Rectal smooth muscle tissue (tissue), 1 donor: ENCODE results near the gene CARF.
A peak's percentile ranks its signal among the peaks of the same experiment; 100 is the strongest.
"Not testable (repeated sequence)": the region's sequence is repeated elsewhere in the genome, so short reads cannot be mapped to it uniquely, and the experiment has no call there.

Experiments
- H3K27ac ChIP-seq: one replicate; pipeline ENCODE4 v1.7.0; 2013; ENCODE audit warnings: low read depth, low read length, inconsistent platforms
- H3K27me3 ChIP-seq: one replicate; pipeline ENCODE4 v1.7.0; 2013; ENCODE audit warnings: low read length; ENCODE audit not compliant: control insufficient read depth, insufficient read depth
- H3K36me3 ChIP-seq: one replicate; pipeline ENCODE4 v1.7.0; 2013; ENCODE audit warnings: low read length; ENCODE audit not compliant: control insufficient read depth, insufficient read depth
- H3K4me1 ChIP-seq: one replicate; pipeline ENCODE4 v1.7.0; 2013; ENCODE audit warnings: low read length; ENCODE audit not compliant: control insufficient read depth, insufficient read depth
- H3K4me3 ChIP-seq: one replicate; pipeline ENCODE4 v1.7.0; 2013; ENCODE audit warnings: low read length
- H3K9ac ChIP-seq: one replicate; pipeline ENCODE4 v1.7.0; 2013; ENCODE audit warnings: low read length

CARF gene

DNA sequence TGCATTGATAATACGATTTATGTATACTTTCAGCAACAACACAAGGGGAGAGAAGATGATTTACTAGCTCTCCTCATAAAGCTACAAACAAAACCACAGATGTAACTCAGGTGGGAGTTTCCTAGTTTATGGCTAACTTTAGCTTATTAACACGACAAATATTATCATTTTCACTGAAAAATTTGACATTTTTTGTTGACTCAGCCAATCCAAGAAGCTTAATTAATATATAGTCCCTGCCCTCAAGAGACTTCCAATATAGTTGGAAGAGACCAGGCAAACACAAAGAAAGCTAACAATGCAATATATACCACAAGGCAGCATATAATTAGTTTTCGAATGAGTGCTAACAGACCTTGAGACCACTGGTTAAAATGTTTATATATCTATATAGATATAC lies 1.4 kb upstream of the CARF start:
- Histone ChIP-seq H3K36me3 (no peaks in the 10 kb centered on the region), H3K4me3 (peak overlapping the region; percentile 80), H3K9ac (no peak overlapping the region), H3K4me1 (peaks cover 3% of the 10 kb centered on the region), H3K27me3 (no peaks in the 10 kb centered on the region), H3K27ac (no peak overlapping the region)

GRCh38 chr2:202911203-202911511 lies 918 bp upstream of the CARF start:
- no peaks in the 10 kb centered on the region for H3K36me3 ChIP-seq
- peak overlapping the region; percentile 80 for H3K4me3 ChIP-seq
- no peaks in the 10 kb centered on the region for H3K27me3 ChIP-seq
- no peak overlapping the region for H3K9ac ChIP-seq
- peaks cover 3% of the 10 kb centered on the region for H3K4me1 ChIP-seq
- H3K27ac ChIP-seq = peak overlapping the region; percentile 16

- H3K4me3 ChIP-seq = peak overlapping the region; percentile 80
- H3K36me3 ChIP-seq, H3K4me1 ChIP-seq, H3K9ac ChIP-seq, H3K27me3 ChIP-seq: not testable (repeated sequence)
- peak overlapping the region; percentile 88 for H3K27ac ChIP-seq
These were observed 497 bp downstream of the CARF start for GRCh38 chr2:202912342-202913201.

DNA sequence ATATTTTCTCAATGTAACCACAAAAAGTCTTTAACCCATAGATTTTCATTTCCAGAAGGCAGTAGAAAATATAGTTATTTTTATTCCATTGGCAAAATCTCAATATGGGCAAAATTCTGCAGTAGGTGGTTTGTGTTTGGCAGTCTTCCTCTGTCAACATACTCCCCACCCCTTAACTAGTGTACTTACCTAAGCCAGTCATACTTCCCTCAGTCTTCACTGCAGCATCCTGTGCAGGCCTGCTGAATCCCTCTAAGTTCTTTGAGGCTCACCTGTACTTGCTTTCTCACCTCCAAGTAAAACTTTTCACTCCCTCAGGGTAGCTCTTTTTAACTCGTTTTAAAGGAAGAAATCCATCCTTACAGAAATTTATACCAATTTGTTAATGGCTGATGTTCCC lies 6.8 kb downstream of the CARF start:
- Histone ChIP-seq H3K27me3 (no peaks in the 10 kb centered on the region), H3K4me3 (no peak overlapping the region), H3K27ac (no peak overlapping the region), H3K9ac (no peak overlapping the region), H3K36me3 (peaks cover 2% of the 10 kb centered on the region), H3K4me1 (no peaks in the 10 kb centered on the region)

GRCh38 chr2:202932425-202933138 lies 20.5 kb downstream of the CARF start:
- Histone ChIP-seq H3K9ac (no peak overlapping the region), H3K27ac (no peak overlapping the region), H3K36me3 (peaks cover 3% of the 10 kb centered on the region), H3K4me3 (no peak overlapping the region), H3K4me1 (no peaks in the 10 kb centered on the region), H3K27me3 (no peaks in the 10 kb centered on the region)

DNA sequence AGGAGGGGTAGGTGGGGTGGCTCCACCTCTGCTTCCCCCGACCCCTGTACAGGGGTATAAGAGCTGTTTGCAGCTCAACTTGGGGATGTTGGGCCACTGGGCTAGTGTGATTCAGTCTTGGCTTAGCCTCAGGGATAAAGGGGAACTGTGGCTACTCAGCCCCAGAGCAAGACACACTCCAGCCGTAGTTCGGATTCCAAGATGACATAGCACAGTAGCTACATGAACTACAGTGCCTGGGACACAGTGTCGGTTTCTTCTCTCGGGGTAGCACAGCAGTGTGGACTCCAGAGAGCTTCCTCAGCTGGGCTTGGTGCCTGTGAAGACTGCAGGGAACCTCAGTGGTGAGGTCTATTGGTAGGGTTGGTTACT lies 21.1 kb downstream of the CARF start:
- Histone ChIP-seq H3K9ac (no peak overlapping the region), H3K36me3 (peaks cover 3% of the 10 kb centered on the region), H3K4me1 (no peaks in the 10 kb centered on the region), H3K27ac (no peak overlapping the region), H3K27me3 (no peaks in the 10 kb centered on the region), H3K4me3 (no peak overlapping the region)

DNA sequence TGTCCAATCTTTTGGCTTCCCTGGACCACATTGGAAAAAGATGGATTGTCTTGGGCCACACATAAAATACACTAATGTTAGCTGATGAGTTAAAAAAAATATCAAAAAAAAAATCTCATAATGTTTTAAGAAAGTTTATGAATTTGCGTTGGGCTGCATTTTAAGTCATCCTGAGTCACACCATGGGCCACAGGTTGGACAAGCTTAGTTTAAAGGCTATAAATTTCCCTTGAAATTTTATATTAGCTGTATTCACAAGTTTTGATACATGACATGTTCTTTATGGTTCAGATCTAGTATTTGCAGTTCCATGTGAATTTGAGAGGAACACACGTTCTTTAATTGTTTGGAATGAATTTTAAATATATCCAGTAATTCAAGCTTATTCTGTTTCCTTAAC lies 21.9 kb downstream of the CARF start:
- Histone ChIP-seq H3K4me1 (no peaks in the 10 kb centered on the region), H3K4me3 (no peak overlapping the region), H3K9ac (no peak overlapping the region), H3K36me3 (peaks cover 3% of the 10 kb centered on the region), H3K27me3 (no peaks in the 10 kb centered on the region), H3K27ac (no peak overlapping the region)

GRCh38 chr2:202934456-202934855 lies 22.4 kb downstream of the CARF start:
- Histone ChIP-seq H3K4me1 (no peaks in the 10 kb centered on the region), H3K36me3 (peaks cover 3% of the 10 kb centered on the region), H3K27ac (no peak overlapping the region), H3K4me3 (no peak overlapping the region), H3K27me3 (no peaks in the 10 kb centered on the region), H3K9ac (no peak overlapping the region)

DNA sequence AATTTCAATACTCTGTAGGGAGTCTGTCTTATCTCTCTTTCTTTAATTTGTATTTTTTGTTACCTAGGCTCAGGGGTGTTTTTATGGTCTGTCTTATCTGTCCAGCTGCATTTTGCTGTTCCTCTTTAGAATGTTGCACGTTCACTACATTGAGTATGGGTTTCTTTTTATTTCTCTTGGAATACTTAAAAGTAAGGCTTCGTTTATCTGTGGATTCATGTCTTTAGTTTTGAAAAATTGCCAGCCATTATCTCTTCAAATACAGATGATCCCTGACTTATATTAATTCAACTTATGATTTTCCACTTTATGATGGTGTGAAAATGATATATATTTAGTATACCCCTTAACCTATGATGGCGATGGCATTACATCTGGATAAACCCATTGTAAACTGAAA lies 26.9 kb downstream of the CARF start:
- no peaks in the 10 kb centered on the region for H3K27me3 ChIP-seq
- no peak overlapping the region for H3K4me3 ChIP-seq
- H3K9ac ChIP-seq = no peak overlapping the region
- H3K27ac ChIP-seq = no peak overlapping the region
- peaks cover 7% of the 10 kb centered on the region for H3K36me3 ChIP-seq
- no peaks in the 10 kb centered on the region for H3K4me1 ChIP-seq

- no peak overlapping the region for H3K9ac ChIP-seq
- no peak overlapping the region for H3K27ac ChIP-seq
- H3K4me3 ChIP-seq = no peak overlapping the region
- H3K27me3 ChIP-seq = no peaks in the 10 kb centered on the region
- H3K4me1 ChIP-seq = no peaks in the 10 kb centered on the region
- peaks cover 4% of the 10 kb centered on the region for H3K36me3 ChIP-seq
These were observed 29.7 kb downstream of the CARF start for GRCh38 chr2:202941771-202942170.

DNA sequence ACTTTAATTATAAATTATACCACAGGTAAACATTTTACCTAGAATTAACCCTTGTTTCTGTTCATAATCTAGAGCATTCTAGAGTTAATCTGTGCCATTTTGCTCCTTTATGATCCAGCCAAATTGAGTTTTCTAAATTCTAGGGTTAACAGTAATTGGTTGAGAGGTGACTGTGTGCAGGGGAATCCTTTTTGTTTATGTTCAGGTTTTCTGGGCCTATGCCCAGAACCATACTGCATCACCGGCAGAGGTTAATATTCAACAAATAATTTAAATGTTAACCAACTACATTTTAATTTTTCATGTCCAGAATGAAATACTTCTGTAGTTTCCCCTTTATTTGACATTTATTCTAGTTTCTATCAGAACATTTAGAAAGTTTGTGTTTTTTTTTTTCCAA lies 32.3 kb downstream of the CARF start:
- H3K9ac ChIP-seq = no peak overlapping the region
- peaks cover 4% of the 10 kb centered on the region for H3K36me3 ChIP-seq
- no peaks in the 10 kb centered on the region for H3K27me3 ChIP-seq
- H3K4me3 ChIP-seq = no peak overlapping the region
- H3K4me1 ChIP-seq = no peaks in the 10 kb centered on the region
- no peak overlapping the region for H3K27ac ChIP-seq

GRCh38 chr2:202944816-202945215 lies 32.7 kb downstream of the CARF start:
- H3K27me3 ChIP-seq = no peaks in the 10 kb centered on the region
- no peak overlapping the region for H3K27ac ChIP-seq
- H3K4me1 ChIP-seq = no peaks in the 10 kb centered on the region
- no peak overlapping the region for H3K9ac ChIP-seq
- no peak overlapping the region for H3K4me3 ChIP-seq
- peaks cover 4% of the 10 kb centered on the region for H3K36me3 ChIP-seq

GRCh38 chr2:202945497-202945896 lies 33.4 kb downstream of the CARF start:
- no peaks in the 10 kb centered on the region for H3K4me1 ChIP-seq
- no peak overlapping the region for H3K27ac ChIP-seq
- H3K36me3 ChIP-seq = peaks cover 4% of the 10 kb centered on the region
- no peak overlapping the region for H3K4me3 ChIP-seq
- H3K27me3 ChIP-seq = no peaks in the 10 kb centered on the region
- no peak overlapping the region for H3K9ac ChIP-seq
